GM23338 (cell line): ENCODE data around the gene NUMB.

Source experiments
- CTCF ChIP-seq, 2 experiments: fragments of 200-600 bp in 1 of 2; sonication (generic) in 1 of 2; conservative IDR thresholded peaks; 2 replicates each; pipeline versions ENCODE4 v1.5.1 to v1.6.1; 2016 to 2017; ENCODE audit warnings: antibody characterized with exemption in 2 of 2, low read depth in 2 of 2, mild to moderate bottlenecking in 2 of 2, moderate library complexity in 1 of 2
- POLR2AphosphoS5 ChIP-seq: IDR thresholded peaks from 2 replicates; pipeline ENCODE4 v1.6.1; 2016; ENCODE audit warnings: antibody characterized with exemption, low read depth

DNA sequence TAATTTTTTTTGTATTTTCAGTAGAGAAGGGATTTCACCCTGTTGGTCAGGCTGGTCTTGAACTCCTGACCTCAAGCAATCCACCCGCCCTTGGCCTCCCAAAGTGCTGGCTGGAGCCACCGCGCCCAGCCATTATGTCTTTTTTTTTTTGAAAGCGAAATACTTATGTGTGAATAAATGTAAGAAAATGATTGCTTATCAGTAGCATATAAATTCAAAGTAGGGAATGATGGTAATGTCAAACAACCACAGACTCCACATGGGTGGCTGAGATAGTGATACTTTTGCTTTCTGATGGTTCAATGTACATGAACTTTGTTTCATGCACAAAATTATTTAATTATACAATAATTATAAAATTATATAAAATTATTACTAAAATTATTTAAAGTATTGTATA lies 145.2 kb downstream of the NUMB start:
- TF ChIP-seq CTCF (conservative IDR thresholded peaks at IDR 0.05; ENCODE audit: low read depth in 2 of 2): no peak
- TF ChIP-seq POLR2AphosphoS5: no peak
